GM19025 (cell line): ENCODE measurements around the gene USH2A.
A peak's percentile ranks its signal among the peaks of the same experiment; 100 is the strongest.

ENCODE experiments used
- ATAC-seq: cut with Tn5 transposase; IDR thresholded peaks from one replicate; pipeline ENCODE4 v1.9.1; 2021; ENCODE audit warnings: mild to moderate bottlenecking, low read depth, moderate library complexity; ENCODE audit not compliant: unreplicated experiment

Gene USH2A

GRCh38 chr1:215625949-215626348 is 797.3 kb downstream of the USH2A start:
- ATAC-seq: no peak

DNA sequence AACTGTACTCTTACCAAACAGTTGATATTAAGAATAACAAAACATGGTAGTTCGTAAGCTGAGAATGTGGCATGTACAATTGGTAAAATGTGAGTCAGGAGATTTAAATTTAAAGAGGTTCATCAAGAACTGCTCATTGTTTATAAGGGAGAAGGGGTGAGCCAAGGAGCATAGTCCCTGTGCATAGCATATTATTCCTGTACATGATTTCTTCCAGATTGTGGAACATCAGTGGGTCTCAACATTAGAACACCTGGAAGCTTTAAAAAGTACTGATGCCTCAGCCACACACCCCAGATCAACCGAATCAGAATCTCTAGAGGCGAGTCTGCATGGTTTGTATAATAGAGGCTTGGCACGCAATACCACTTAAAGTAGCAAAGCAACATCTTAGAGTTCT is 800.1 kb downstream of the USH2A start:
- no peak for ATAC-seq

DNA sequence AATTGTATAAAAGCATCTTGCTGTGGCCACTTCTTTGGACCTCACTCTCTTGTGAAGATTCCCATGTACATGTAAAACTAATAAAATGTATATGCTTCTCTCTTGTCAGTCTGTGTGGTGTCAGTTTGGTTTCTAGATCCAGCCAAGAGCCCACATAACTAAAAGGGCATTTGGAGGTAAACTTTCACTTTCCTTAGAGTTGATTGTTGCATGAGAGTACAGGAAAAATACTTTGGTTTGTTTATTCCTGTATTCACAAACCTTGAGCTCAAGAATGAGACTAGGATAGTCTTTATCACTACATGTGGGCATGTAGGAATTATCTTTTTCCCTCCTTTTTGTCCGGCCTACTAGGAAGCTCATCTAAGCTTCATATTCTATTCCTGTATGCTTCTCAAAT is 805.3 kb downstream of the USH2A start:
- ATAC-seq: no peak

- ATAC-seq: no peak
Observed at GRCh38 chr1:215612391-215612790, 810.9 kb downstream of the USH2A start.

DNA sequence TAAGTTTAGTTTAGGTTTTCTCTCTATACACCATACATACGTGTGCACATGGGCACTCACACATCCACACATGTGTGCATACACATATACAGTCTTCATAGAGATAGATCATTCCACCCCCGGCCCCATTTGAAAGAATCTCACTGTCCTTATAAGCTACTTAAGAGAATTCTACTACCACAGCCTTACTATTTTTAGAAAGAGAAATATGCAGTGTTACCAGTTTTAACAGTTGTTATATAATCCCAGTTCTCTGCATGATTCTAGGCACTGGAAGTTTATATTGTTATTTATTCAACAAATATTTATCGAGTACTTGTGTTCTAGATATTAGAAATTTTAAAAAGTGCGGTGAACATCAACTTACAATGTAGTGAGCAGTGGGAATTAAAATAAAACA is 814.6 kb downstream of the USH2A start:
- no peak for ATAC-seq

DNA sequence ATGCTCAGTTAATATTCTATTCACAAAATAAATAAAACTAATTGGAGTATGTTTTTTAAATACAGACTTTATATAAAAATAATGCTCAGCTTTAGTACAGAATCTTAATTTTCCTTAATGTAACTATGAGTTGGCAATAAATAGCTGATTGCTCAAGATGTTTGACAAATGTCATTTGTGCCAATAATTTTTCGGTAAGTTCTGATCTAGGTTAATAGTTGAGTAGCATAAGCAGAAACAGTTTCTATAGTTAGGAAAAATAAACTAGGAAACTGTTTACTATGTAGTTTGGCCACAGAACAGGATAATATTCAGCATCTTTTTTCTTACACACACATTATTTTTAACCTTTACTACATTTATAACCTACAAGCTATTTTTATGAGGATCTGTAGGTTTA is 815.8 kb downstream of the USH2A start:
- no peak for ATAC-seq

DNA sequence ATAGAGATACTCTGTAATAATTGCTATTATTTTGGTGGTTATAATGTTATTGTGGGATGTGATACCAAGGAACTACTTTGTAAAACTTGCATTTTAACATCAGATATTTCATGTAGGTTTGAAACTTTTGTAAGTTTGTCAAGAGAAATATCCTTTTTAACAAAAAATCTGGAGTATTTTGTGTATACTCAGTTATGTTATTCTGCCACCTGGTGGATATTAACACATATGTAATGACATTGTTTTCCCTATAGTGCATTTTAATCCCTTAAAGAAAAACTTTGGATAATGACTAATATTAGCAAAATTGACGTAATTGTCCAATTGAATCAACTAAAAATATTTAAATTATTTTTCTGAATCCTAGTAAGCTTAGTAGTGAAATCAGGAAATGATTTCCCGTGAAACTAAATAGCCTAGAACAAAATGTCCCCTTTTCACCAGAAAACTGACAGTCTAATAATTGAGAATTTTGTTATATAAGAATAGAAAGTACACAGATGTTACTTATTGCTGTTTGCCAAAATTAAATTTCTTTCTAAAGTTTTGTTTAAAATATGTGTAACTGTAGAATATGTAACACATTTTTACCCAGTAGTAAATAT is 816.6 kb downstream of the USH2A start:
- no peak for ATAC-seq

DNA sequence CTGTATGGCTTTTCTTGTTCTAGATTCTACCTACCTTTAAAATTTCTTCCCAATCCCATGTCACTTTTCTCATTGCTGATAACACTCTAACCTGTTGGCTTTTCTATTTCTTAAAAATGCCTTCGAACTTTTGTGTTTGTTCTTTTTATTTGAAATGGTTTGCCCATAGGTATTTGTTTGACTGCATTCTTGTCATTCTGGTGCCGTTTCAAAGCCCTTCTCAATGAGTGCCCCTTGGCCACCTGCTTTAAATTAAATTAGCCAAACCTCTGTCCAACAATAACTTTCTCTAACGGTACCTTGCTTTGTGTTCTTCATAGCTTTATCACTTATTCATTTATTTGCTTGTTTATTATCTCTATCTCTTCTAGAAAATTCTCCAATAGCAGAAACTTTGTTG is 817.2 kb downstream of the USH2A start:
- ATAC-seq: no peak

DNA sequence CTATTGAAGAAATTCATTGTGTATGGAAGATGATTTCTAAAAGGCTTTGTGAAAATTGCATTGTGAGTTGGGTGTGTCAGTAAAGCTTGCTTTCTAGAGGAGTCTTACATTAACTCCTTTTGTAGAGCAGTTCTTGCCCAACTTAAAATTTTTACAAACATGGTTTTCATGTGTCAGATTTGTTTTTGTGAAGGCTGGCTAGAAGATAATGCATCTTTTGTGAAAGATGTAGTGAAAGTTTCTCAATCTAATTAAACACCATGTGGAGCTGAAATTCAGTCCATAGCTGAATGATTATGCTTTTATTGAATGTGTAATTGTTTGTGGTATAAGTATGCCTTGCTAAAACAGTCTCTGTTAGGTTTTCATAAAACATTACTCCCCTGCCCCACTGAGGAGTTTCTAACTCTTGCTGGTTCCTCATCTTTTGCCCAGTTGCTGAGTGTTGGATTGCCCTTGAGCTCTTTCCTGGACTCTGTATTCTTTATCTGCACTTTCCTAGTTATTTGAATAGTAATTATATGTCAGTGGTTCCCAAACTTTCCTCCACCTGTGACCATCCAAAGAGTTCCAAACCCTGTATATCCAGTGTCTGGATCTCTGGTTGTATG is 818.1 kb downstream of the USH2A start:
- ATAC-seq: no peak

- ATAC-seq: no peak
Observed at GRCh38 chr1:215603319-215603718, 819.9 kb downstream of the USH2A start.

DNA sequence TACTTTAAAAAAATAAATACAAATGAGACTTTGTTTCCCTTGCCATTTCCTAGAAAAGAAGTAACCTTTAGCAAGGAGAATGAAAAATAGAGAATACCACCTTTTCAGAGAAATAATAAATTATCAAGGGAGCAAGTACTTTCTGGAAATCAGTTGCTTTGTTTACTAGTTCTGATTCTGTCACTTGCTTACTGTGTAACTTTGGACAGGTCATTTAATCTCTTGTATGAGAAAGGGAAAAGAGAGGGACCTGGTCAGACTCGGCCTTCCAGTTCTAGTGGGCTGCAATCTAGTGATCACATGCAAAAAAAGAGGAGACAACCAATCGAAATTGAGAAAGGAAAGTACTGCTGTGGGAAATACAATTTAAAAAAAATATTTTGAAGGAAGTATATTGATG is 822.0 kb downstream of the USH2A start:
- no peak for ATAC-seq

GRCh38 chr1:215600867-215601266 is 822.4 kb downstream of the USH2A start:
- no peak for ATAC-seq

GRCh38 chr1:215600258-215600792 is 822.9 kb downstream of the USH2A start:
- no peak for ATAC-seq

DNA sequence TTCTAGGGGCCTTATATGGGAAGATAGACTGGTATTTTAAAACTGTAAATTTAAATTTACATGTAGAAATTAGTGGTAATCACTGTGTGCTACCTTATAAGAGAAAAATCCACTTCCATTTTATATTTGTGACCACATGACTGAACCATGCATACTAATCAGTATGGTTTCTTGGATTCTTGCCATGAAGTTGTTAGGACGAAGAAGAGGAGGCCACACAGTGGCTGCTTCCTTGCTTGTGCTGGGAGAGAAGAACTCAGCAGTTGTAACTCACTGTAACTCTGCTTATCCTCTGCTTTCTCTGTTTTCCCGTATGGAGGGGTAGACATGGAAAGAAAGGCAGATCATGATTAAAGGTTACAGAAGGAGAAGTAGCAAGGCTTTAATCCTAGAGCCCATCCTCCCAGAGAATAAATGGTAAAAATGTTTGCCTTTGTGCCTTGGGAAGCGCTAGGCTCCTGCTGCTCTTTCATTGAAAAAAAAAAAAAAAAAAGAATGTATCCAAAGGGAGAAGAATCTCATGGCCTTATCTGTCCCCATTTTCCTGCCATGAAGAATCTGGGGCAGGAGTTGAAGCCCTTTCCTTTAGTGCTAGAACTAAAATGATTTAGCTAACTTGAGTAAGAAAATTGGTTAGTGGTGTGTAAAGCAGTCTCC is 823.7 kb downstream of the USH2A start:
- ATAC-seq: no peak

DNA sequence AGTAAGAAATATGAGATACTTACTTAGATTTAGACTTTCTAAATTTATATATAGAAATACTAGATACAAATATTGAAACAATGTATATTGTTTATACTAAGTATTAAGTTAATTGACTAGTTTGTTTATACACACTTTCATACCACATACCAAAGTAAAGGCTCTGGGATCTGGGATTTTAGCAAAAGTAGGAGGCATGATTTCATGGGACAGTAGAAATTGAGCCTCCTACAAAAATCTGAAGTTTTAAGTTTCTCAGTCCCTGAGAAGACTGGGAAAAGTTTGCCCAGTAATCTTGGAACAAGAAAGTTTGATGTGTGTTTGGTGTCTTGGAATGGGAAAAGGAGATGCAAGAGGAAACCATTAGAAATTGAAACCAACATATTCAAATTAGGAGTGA is 825.3 kb downstream of the USH2A start:
- ATAC-seq: no peak

DNA sequence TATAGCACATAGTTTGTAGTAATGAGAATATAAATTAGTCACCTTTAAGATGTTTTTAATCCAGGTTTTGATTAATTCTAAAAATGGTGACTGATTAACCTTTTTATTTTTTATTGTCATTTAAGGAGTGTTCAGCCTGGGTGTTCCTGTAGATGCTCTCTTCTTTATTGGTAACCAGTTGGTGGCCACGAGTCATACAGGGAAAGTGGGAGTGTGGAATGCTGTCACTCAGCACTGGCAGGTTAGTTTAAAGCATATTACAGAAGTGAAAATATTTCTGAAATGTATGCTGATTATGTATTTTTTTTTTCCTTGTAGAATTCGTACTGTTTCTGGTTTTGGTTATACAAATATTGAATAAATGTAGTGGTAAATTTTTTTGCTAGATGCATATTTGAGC is 828.0 kb downstream of the USH2A start:
- no peak for ATAC-seq

GRCh38 chr1:215594640-215595039 is 828.6 kb downstream of the USH2A start:
- no peak for ATAC-seq

- ATAC-seq: no peak
Observed at GRCh38 chr1:215590779-215591491, 832.3 kb downstream of the USH2A start.

GRCh38 chr1:215589650-215590435 is 833.4 kb downstream of the USH2A start:
- ATAC-seq: no peak

DNA sequence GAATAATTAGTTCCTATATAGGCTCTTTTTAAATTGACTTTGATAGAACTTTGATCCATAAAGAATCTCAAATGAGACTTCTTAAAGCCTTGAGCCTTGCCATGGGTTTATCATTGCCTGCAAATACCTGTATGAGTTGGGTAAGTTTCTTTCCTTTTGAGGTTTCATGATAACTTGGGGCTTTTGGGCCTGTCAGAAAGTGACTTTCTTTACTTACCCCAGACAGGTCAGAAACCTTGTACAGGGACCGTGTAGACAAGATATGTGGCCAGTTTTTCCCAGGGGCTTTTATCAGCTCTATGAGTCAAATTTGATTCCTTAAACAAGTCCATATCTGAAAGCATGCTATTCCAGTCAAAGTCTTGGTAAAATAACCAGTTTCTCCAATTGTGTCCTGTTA is 838.9 kb downstream of the USH2A start:
- ATAC-seq: peak; percentile 33
